ENCODE measurements around the gene CDH26. TPM values are rescaled to one million over a fixed set of nuclear protein-coding genes. Genes with fewer than 3 reads are reported as not detected.

CDH26 gene
- total and polyA plus RNA-seq, 4 donors: 0.99 to 5.0 (median 1.5) TPM

GRCh38 chr20:60048634-60049521 is 90.7 kb downstream of the CDH26 start:
- H3K4me1 ChIP-seq (ENCODE audit: control insufficient read depth, insufficient read depth, low read length): peaks cover 10% of the 10 kb centered on the region
- H3K4me3 ChIP-seq (ENCODE audit: low read depth, low read length): no peak overlapping the region
- WGBS (ENCODE audit: insufficient coverage): 90% methylated on average over 3 of the region's 11 CpGs
- no peaks in the 10 kb centered on the region for H3K27me3 ChIP-seq (ENCODE audit: control insufficient read depth, insufficient read depth, low read length)
- H3K36me3 ChIP-seq (ENCODE audit: control insufficient read depth, insufficient read depth, low read length): no peaks in the 10 kb centered on the region
- H3K9me3 ChIP-seq (ENCODE audit: control insufficient read depth, insufficient read depth, low read length): no peaks in the 10 kb centered on the region
- DNase-seq (ENCODE audit: low read depth in 4 of 6, low spot score in 6 of 6): no peak
- no peak overlapping the region for H3K27ac ChIP-seq (ENCODE audit: low read depth, low read length)

- Histone ChIP-seq H3K9me3 (ENCODE audit: control insufficient read depth, insufficient read depth, low read length) (no peaks in the 10 kb centered on the region), H3K27me3 (ENCODE audit: control insufficient read depth, insufficient read depth, low read length) (no peaks in the 10 kb centered on the region), H3K27ac (ENCODE audit: low read depth, low read length) (no peak overlapping the region), H3K36me3 (ENCODE audit: control insufficient read depth, insufficient read depth, low read length) (no peaks in the 10 kb centered on the region), H3K4me1 (ENCODE audit: control insufficient read depth, insufficient read depth, low read length) (peaks cover 10% of the 10 kb centered on the region), H3K4me3 (ENCODE audit: low read depth, low read length) (no peak overlapping the region)
- 90% methylated on average over 2 of the region's 5 CpGs for WGBS (ENCODE audit: insufficient coverage)
- no peak for DNase-seq (ENCODE audit: low read depth in 4 of 6, low spot score in 6 of 6)
Measured at GRCh38 chr20:60049601-60050000, 91.4 kb downstream of the CDH26 start.

GRCh38 chr20:60050193-60050947 is 92.1 kb downstream of the CDH26 start:
- H3K36me3 ChIP-seq (ENCODE audit: control insufficient read depth, insufficient read depth, low read length): no peaks in the 10 kb centered on the region
- H3K4me3 ChIP-seq (ENCODE audit: low read depth, low read length): no peak overlapping the region
- no peak overlapping the region for H3K27ac ChIP-seq (ENCODE audit: low read depth, low read length)
- DNase-seq (ENCODE audit: low read depth in 4 of 6, low spot score in 6 of 6): no peak
- 48% methylated on average over 12 of the region's 13 CpGs for WGBS (ENCODE audit: insufficient coverage)
- H3K4me1 ChIP-seq (ENCODE audit: control insufficient read depth, insufficient read depth, low read length): peaks cover 10% of the 10 kb centered on the region
- no peaks in the 10 kb centered on the region for H3K9me3 ChIP-seq (ENCODE audit: control insufficient read depth, insufficient read depth, low read length)
- no peaks in the 10 kb centered on the region for H3K27me3 ChIP-seq (ENCODE audit: control insufficient read depth, insufficient read depth, low read length)

GRCh38 chr20:60051911-60052310 is 93.7 kb downstream of the CDH26 start:
- no peaks in the 10 kb centered on the region for H3K36me3 ChIP-seq (ENCODE audit: control insufficient read depth, insufficient read depth, low read length)
- no peaks in the 10 kb centered on the region for H3K9me3 ChIP-seq (ENCODE audit: control insufficient read depth, insufficient read depth, low read length)
- peaks cover 7% of the 10 kb centered on the region for H3K4me1 ChIP-seq (ENCODE audit: control insufficient read depth, insufficient read depth, low read length)
- H3K27ac ChIP-seq (ENCODE audit: low read depth, low read length): no peak overlapping the region
- no peak for DNase-seq (ENCODE audit: low read depth in 4 of 6, low spot score in 6 of 6)
- no peaks in the 10 kb centered on the region for H3K27me3 ChIP-seq (ENCODE audit: control insufficient read depth, insufficient read depth, low read length)
- no peak overlapping the region for H3K4me3 ChIP-seq (ENCODE audit: low read depth, low read length)
- 81% methylated on average over 2 of the region's 3 CpGs for WGBS (ENCODE audit: insufficient coverage)

GRCh38 chr20:60052322-60052721 is 94.1 kb downstream of the CDH26 start:
- Histone ChIP-seq H3K4me3 (ENCODE audit: low read depth, low read length) (no peak overlapping the region), H3K27me3 (ENCODE audit: control insufficient read depth, insufficient read depth, low read length) (no peaks in the 10 kb centered on the region), H3K4me1 (ENCODE audit: control insufficient read depth, insufficient read depth, low read length) (peaks cover 7% of the 10 kb centered on the region), H3K36me3 (ENCODE audit: control insufficient read depth, insufficient read depth, low read length) (no peaks in the 10 kb centered on the region), H3K27ac (ENCODE audit: low read depth, low read length) (no peak overlapping the region), H3K9me3 (ENCODE audit: control insufficient read depth, insufficient read depth, low read length) (no peaks in the 10 kb centered on the region)
- 100% methylated on average over 1 of the region's 3 CpGs for WGBS (ENCODE audit: insufficient coverage)
- DNase-seq (ENCODE audit: low read depth in 4 of 6, low spot score in 6 of 6): no peak

GRCh38 chr20:60053125-60053817 is 95.0 kb downstream of the CDH26 start:
- no peaks in the 10 kb centered on the region for H3K9me3 ChIP-seq (ENCODE audit: control insufficient read depth, insufficient read depth, low read length)
- H3K36me3 ChIP-seq (ENCODE audit: control insufficient read depth, insufficient read depth, low read length): no peaks in the 10 kb centered on the region
- 67% methylated on average over 10 of the region's 16 CpGs for WGBS (ENCODE audit: insufficient coverage)
- H3K27me3 ChIP-seq (ENCODE audit: control insufficient read depth, insufficient read depth, low read length): no peaks in the 10 kb centered on the region
- no peak overlapping the region for H3K4me3 ChIP-seq (ENCODE audit: low read depth, low read length)
- no peak overlapping the region for H3K27ac ChIP-seq (ENCODE audit: low read depth, low read length)
- H3K4me1 ChIP-seq (ENCODE audit: control insufficient read depth, insufficient read depth, low read length): peaks cover 16% of the 10 kb centered on the region
- no peak for DNase-seq (ENCODE audit: low read depth in 4 of 6, low spot score in 6 of 6)

GRCh38 chr20:60053818-60054190 is 95.6 kb downstream of the CDH26 start:
- no peaks in the 10 kb centered on the region for H3K27me3 ChIP-seq (ENCODE audit: control insufficient read depth, insufficient read depth, low read length)
- H3K4me1 ChIP-seq (ENCODE audit: control insufficient read depth, insufficient read depth, low read length): peaks cover 21% of the 10 kb centered on the region
- no peak overlapping the region for H3K27ac ChIP-seq (ENCODE audit: low read depth, low read length)
- no peak for DNase-seq (ENCODE audit: low read depth in 4 of 6, low spot score in 6 of 6)
- H3K9me3 ChIP-seq (ENCODE audit: control insufficient read depth, insufficient read depth, low read length): no peaks in the 10 kb centered on the region
- no peak overlapping the region for H3K4me3 ChIP-seq (ENCODE audit: low read depth, low read length)
- no peaks in the 10 kb centered on the region for H3K36me3 ChIP-seq (ENCODE audit: control insufficient read depth, insufficient read depth, low read length)
- WGBS (ENCODE audit: insufficient coverage): 79% methylated on average over 3 of the region's 4 CpGs

- Histone ChIP-seq H3K9me3 (ENCODE audit: control insufficient read depth, insufficient read depth, low read length) (no peaks in the 10 kb centered on the region), H3K4me1 (ENCODE audit: control insufficient read depth, insufficient read depth, low read length) (peaks cover 22% of the 10 kb centered on the region), H3K27ac (ENCODE audit: low read depth, low read length) (no peak overlapping the region), H3K36me3 (ENCODE audit: control insufficient read depth, insufficient read depth, low read length) (no peaks in the 10 kb centered on the region), H3K4me3 (ENCODE audit: low read depth, low read length) (no peak overlapping the region), H3K27me3 (ENCODE audit: control insufficient read depth, insufficient read depth, low read length) (no peaks in the 10 kb centered on the region)
- WGBS (ENCODE audit: insufficient coverage): 80% methylated on average over 23 of the region's 24 CpGs
- DNase-seq (ENCODE audit: low read depth in 4 of 6, low spot score in 6 of 6): no peak
Measured at GRCh38 chr20:60054716-60055634, 96.8 kb downstream of the CDH26 start.

GRCh38 chr20:60055740-60056139 is 97.5 kb downstream of the CDH26 start:
- DNase-seq (ENCODE audit: low read depth in 4 of 6, low spot score in 6 of 6): no peak
- peaks cover 16% of the 10 kb centered on the region for H3K4me1 ChIP-seq (ENCODE audit: control insufficient read depth, insufficient read depth, low read length)
- H3K27ac ChIP-seq (ENCODE audit: low read depth, low read length): no peak overlapping the region
- H3K27me3 ChIP-seq (ENCODE audit: control insufficient read depth, insufficient read depth, low read length): no peaks in the 10 kb centered on the region
- no peaks in the 10 kb centered on the region for H3K9me3 ChIP-seq (ENCODE audit: control insufficient read depth, insufficient read depth, low read length)
- no peak overlapping the region for H3K4me3 ChIP-seq (ENCODE audit: low read depth, low read length)
- no peaks in the 10 kb centered on the region for H3K36me3 ChIP-seq (ENCODE audit: control insufficient read depth, insufficient read depth, low read length)
- 90% methylated on average over 9 of the region's 14 CpGs for WGBS (ENCODE audit: insufficient coverage)

Measured in spinal cord (tissue), 10 donors.